Right atrium auricular region (tissue), 2 donors: ENCODE measurements around the gene ACO2. TPM values are rescaled to one million over a fixed set of nuclear protein-coding genes. Genes with fewer than 3 reads are reported as not detected.
A peak's percentile ranks its signal among the peaks of the same experiment; 100 is the strongest.

Experiments
- DNase-seq: peaks from one replicate; pipeline ENCODE4 v3.0.0-alpha.2; 2019; ENCODE audit warnings: low spot score
- H3K27ac ChIP-seq, 2 donors: fragments of 200-600 bp; sonication (generic); 1 replicate in 1 of 2; 2 replicates in 1 of 2; pipeline ENCODE4 v1.5.1; 2016 to 2019
- H3K27me3 ChIP-seq, 2 donors: fragments of 200-600 bp; sonication (generic); one replicate each; pipeline versions ENCODE4 v1.5.1 to v1.6.0; 2017 to 2019
- H3K36me3 ChIP-seq: fragments of 200-600 bp; sonication (generic); one replicate; pipeline ENCODE4 v1.5.1; 2016
- H3K4me1 ChIP-seq, 2 donors: fragments of 200-600 bp; sonication (generic); one replicate each; pipeline versions ENCODE4 v1.5.1 to v1.6.0; 2017 to 2019
- H3K4me3 ChIP-seq, 2 donors: fragments of 200-600 bp; sonication (generic); 1 replicate in 1 of 2; 2 replicates in 1 of 2; pipeline ENCODE4 v1.5.1; 2017 to 2019; ENCODE audit warnings: mild to moderate bottlenecking in 1 of 2, moderate library complexity in 1 of 2
- H3K9me3 ChIP-seq, 2 donors: fragments of 200-600 bp; sonication (generic); one replicate each; pipeline ENCODE4 v1.5.1; 2019
- CTCF ChIP-seq, 2 donors: fragments of 200-600 bp; sonication (generic); IDR thresholded peaks; one replicate each; pipeline ENCODE4 v1.5.1; 2019; ENCODE audit warnings: antibody characterized with exemption in 2 of 2
- total RNA-seq, 2 donors: library from RNA; depleted of rRNA; stranded (reverse); fragments of >200 nt; gene quantifications; one replicate each; pipeline ENCODE4 v1.1.0, GENCODE V29; 2016

Gene ACO2
- total RNA-seq, 2 donors from 2014 or later: 447 to 604 TPM

- no peak overlapping the region for H3K4me3 ChIP-seq
- peak overlapping the region; percentile 85 to 87 for H3K27ac ChIP-seq
- H3K27me3 ChIP-seq: no peaks in the 10 kb centered on the region
- H3K4me1 ChIP-seq: peaks cover 0 to 43% of the 10 kb centered on the region in 2 donors
- no peak for TF ChIP-seq CTCF (IDR thresholded peaks at IDR 0.05)
- peaks cover 86% of the 10 kb centered on the region for H3K36me3 ChIP-seq
- DNase-seq: no peak
- H3K9me3 ChIP-seq: no peaks in the 10 kb centered on the region
These were observed 57.4 kb downstream of the ACO2 start for GRCh38 chr22:41526226-41526829.

DNA sequence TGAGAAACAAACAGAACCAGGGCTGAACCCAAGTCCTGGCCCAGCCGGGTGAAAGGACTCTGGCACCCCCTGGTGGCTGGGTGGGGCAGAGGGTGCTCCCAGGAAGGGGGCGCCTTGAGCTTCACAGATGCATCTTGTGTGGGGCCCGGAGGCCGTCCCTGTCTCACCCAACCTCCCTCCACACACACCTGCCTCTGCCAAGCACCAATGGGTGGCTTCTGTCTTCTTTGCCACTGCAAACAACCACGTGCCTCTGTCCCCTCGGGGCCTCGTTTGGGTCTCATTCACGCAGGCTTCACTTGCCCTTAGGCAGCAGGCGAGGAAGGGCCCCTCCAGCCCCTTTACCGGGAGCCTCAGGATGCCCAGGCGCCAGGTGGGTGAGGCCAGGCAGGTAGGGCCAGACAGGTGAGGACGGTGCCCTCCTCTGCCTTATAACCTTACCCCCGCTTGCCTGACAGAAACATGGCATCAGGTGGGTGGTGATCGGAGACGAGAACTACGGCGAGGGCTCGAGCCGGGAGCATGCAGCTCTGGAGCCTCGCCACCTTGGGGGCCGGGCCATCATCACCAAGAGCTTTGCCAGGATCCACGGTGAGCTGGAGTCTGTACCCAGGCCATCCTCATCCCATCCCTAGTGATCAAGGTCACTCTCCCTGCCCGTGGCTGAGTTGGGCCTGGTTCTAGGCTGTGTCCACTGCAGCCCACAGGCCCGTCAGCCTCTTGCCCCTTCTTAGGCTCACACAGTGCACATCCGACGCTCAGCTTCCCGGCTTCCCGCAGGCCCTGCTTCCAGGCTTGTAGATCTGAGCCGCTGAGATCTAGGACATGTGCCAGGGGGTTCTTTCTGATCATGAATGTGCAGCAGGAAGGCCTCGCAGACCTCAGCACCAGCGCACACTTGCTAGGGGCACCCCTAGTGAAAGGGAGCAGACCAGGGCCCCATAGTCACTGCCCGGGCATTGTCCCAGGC lies 58.2 kb downstream of the ACO2 start:
- Histone ChIP-seq H3K9me3 (no peaks in the 10 kb centered on the region), H3K36me3 (peaks cover 93% of the 10 kb centered on the region), H3K27me3 (no peaks in the 10 kb centered on the region), H3K4me3 (no peak overlapping the region), H3K27ac (peak overlapping the region; percentile 85 to 87), H3K4me1 (peaks cover 0 to 47% of the 10 kb centered on the region in 2 donors)
- no peak for DNase-seq
- peak; percentile 67 to 88 for TF ChIP-seq CTCF (IDR thresholded peaks at IDR 0.05)

- H3K9me3 ChIP-seq: no peaks in the 10 kb centered on the region
- no peak for TF ChIP-seq CTCF (IDR thresholded peaks at IDR 0.05)
- no peak overlapping the region for H3K4me3 ChIP-seq
- H3K27ac ChIP-seq: peak overlapping the region in 1 of 2 donors; percentile 87
- peaks cover 94% of the 10 kb centered on the region for H3K36me3 ChIP-seq
- H3K27me3 ChIP-seq: no peaks in the 10 kb centered on the region
- no peak for DNase-seq
- H3K4me1 ChIP-seq: peaks cover 0 to 52% of the 10 kb centered on the region in 2 donors
These were observed 59.3 kb downstream of the ACO2 start for GRCh38 chr22:41528132-41528766.

DNA sequence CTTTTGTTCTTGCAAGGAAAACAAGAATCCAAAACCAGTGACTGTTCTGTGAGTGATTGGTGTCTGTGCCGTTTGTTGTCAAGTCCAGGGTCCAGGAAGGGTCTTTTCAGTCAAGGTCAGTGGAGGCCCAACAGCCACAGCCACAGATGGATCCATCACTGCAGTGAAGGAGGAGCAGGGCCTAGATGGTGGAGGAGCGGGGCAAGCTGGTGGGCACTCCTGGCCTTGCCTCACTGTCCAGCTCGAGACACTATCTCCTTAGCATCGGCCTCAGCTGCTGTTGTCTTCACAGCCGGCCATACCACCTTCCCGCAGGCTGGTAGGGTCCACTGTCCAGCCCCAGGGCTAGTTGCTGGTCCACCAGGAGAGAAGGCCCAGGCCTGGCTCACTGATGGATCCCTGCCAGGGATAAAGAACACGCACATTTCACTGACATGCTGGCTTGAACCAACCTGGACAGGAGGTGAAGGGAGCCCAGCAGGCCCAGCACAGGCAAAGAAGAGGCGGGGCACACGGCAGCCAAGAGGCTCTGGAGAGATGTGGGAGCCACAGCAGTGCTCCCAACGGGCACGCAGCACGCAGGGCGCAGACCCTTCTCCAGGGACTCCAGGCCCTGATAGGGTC lies 60.1 kb downstream of the ACO2 start:
- H3K4me3 ChIP-seq: no peak overlapping the region
- H3K4me1 ChIP-seq: peaks cover 0 to 52% of the 10 kb centered on the region in 2 donors
- no peak for TF ChIP-seq CTCF (IDR thresholded peaks at IDR 0.05)
- no peak for DNase-seq
- peaks cover 87% of the 10 kb centered on the region for H3K36me3 ChIP-seq
- H3K27ac ChIP-seq: peak overlapping the region in 1 of 2 donors; percentile 87
- H3K9me3 ChIP-seq: no peaks in the 10 kb centered on the region
- no peaks in the 10 kb centered on the region for H3K27me3 ChIP-seq

DNA sequence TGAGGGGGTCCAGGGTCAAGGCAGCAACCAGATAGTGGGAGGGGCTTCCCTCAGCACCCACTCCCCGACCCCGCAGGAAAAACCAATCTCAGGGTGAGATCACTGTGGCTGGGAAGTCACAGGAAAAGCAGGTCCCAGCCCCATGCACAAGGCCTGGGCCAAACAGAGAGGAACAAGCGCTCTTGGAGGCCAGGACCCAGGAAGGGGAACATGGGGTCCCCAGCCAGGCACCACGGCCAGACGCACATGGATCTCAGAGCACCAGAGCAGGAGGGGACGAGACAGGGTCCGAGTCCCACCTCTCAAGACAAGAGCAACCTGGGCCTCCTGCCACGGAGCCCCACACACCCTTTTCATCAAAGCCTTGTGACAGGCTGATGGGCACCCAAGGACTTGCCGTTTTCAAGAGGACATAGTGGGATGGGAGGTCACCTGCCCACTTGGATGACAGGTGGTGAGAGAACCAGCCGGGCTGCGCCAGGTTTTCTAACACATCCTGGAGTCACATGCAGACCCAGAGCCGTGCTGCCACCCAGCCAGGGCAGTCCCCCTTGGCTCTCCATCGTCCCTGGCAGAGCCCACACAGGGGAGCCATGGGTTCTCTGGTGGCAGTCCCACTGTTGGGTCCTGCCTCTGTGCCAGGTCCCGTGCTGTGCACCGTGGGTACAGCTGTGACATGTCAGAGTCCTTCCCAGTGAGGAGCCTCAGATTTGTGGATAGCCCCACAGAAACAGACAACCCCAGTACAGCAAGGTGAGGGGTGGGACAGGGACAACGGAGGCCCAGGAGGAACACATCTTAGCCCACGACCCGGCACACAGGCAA lies 62.2 kb downstream of the ACO2 start:
- H3K27me3 ChIP-seq: no peaks in the 10 kb centered on the region
- no peak for DNase-seq
- no peaks in the 10 kb centered on the region for H3K9me3 ChIP-seq
- peaks cover 73% of the 10 kb centered on the region for H3K36me3 ChIP-seq
- H3K27ac ChIP-seq: peak overlapping the region; percentile 70 to 73
- peaks cover 0 to 34% of the 10 kb centered on the region in 2 donors for H3K4me1 ChIP-seq
- no peak overlapping the region for H3K4me3 ChIP-seq
- TF ChIP-seq CTCF (IDR thresholded peaks at IDR 0.05): no peak
